Erythroblast (primary cell): Measurements from ENCODE around the gene QARS1.

Experiments used
- GATA1 ChIP-seq: IDR thresholded peaks from 2 replicates; pipeline ENCODE4 v1.6.1; 2011; ENCODE audit warnings: low read depth, mild to moderate bottlenecking, control low read depth, low read length, moderate library complexity
- POLR2A ChIP-seq: IDR thresholded peaks from 2 replicates; pipeline ENCODE4 v1.6.1; 2011; ENCODE audit warnings: mild to moderate bottlenecking, low read length

- TF ChIP-seq POLR2A (no peak), GATA1 (no peak)
These were observed 5.5 kb downstream of the QARS1 start for GRCh38 chr3:49098910-49099630.
